Tibial artery (tissue), 4 donors: Measurements from ENCODE around the gene ANTXR2.

Experiments
- DNase-seq, 2 donors: peaks; one replicate each; pipeline ENCODE4 v3.0.0-alpha.2; 2019
- H3K27ac ChIP-seq, 2 donors: fragments of 200-600 bp; sonication (generic) in 1 of 2; 1 replicate in 1 of 2; 2 replicates in 1 of 2; pipeline ENCODE4 v1.5.1; 2018 to 2019; ENCODE audit warnings: mild to moderate bottlenecking in 1 of 2
- H3K27me3 ChIP-seq, 2 donors: fragments of 200-600 bp; sonication (generic) in 1 of 2; one replicate each; pipeline versions ENCODE4 v1.5.1 to v1.6.0; 2016 to 2019
- H3K36me3 ChIP-seq, 3 donors: fragments of 200-600 bp; sonication (generic) in 2 of 3; one replicate each; pipeline ENCODE4 v1.5.1; 2016 to 2019; ENCODE audit warnings: mild to moderate bottlenecking in 2 of 3
- H3K4me1 ChIP-seq, 4 donors: fragments of 200-600 bp; sonication (generic) in 2 of 4; 1 replicate in 3 of 4; 2 replicates in 1 of 4; pipeline ENCODE4 v1.5.1; 2016 to 2019
- H3K4me3 ChIP-seq, 2 donors: fragments of 200-600 bp; sonication (generic) in 1 of 2; 1 replicate in 1 of 2; 2 replicates in 1 of 2; pipeline ENCODE4 v1.5.1; 2018 to 2019; ENCODE audit warnings: mild to moderate bottlenecking in 2 of 2
- H3K9me3 ChIP-seq, 3 donors: fragments of 200-600 bp; sonication (generic) in 1 of 3; one replicate each; pipeline ENCODE4 v1.5.1; 2016 to 2019
- CTCF ChIP-seq, 2 experiments: fragments of 200-600 bp in 1 of 2; fragments of 450-650 bp in 1 of 2; IDR thresholded peaks; one replicate each; pipeline ENCODE4 v1.5.1; 2017 to 2019; ENCODE audit warnings: antibody characterized with exemption in 2 of 2, mild to moderate bottlenecking in 1 of 2, moderate library complexity in 1 of 2
- intact Hi-C: fragments of 100-400 bp; cut with DNase I; formaldehyde crosslinking; loops from one replicate; pipeline ENCODE4 v1.15.0; 2023; ENCODE audit warnings: low total_unique reads

The ANTXR2 gene

DNA sequence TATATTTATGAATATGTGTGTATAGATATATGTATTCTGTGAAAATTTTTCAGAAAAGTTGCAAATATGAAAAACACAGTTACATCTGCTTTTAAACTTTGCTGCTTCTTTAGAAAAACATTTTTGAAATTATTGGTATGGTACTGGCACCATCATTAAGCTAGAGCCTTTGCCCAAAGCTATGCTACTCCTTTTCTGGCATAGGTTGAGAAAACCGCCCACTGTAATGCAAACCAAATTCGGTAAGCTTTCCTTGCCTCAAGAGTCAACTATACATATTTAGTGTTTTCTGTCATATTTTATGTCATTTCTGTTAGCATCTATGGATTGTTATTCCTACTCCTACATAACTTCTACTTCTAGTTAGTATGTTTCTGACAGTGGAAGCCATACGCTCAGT, 50.7 kb downstream of the ANTXR2 start:
- H3K27me3 ChIP-seq = no peaks in the 10 kb centered on the region
- H3K4me3 ChIP-seq = no peak overlapping the region
- no peaks in the 10 kb centered on the region for H3K9me3 ChIP-seq
- no peak for DNase-seq
- TF ChIP-seq CTCF (IDR thresholded peaks at IDR 0.05) = no peak
- no peaks in the 10 kb centered on the region for H3K4me1 ChIP-seq
- no peak overlapping the region for H3K27ac ChIP-seq
- intact Hi-C loops = no loop called here
- peaks cover 36 to 54% (median 44%) of the 10 kb centered on the region in 3 donors for H3K36me3 ChIP-seq

GRCh38 chr4:80017125-80017854, 55.7 kb downstream of the ANTXR2 start:
- no peaks in the 10 kb centered on the region for H3K9me3 ChIP-seq
- intact Hi-C loops = no loop called here
- no peak for DNase-seq
- no peaks in the 10 kb centered on the region for H3K27me3 ChIP-seq
- peaks cover 0 to 9% (median 0%) of the 10 kb centered on the region in 4 donors for H3K4me1 ChIP-seq
- H3K36me3 ChIP-seq = peaks cover 22 to 28% (median 25%) of the 10 kb centered on the region in 3 donors
- no peak for TF ChIP-seq CTCF (IDR thresholded peaks at IDR 0.05)
- H3K4me3 ChIP-seq = no peak overlapping the region
- no peak overlapping the region for H3K27ac ChIP-seq

GRCh38 chr4:80016506-80016905, 56.5 kb downstream of the ANTXR2 start:
- no peak overlapping the region for H3K27ac ChIP-seq
- H3K4me1 ChIP-seq = peaks cover 0 to 17% (median 0%) of the 10 kb centered on the region in 4 donors
- intact Hi-C loops = no loop called here
- TF ChIP-seq CTCF (IDR thresholded peaks at IDR 0.05) = no peak
- no peak overlapping the region for H3K4me3 ChIP-seq
- H3K9me3 ChIP-seq = no peaks in the 10 kb centered on the region
- no peak for DNase-seq
- H3K36me3 ChIP-seq = peaks cover 22 to 28% (median 25%) of the 10 kb centered on the region in 3 donors
- no peaks in the 10 kb centered on the region for H3K27me3 ChIP-seq

DNA sequence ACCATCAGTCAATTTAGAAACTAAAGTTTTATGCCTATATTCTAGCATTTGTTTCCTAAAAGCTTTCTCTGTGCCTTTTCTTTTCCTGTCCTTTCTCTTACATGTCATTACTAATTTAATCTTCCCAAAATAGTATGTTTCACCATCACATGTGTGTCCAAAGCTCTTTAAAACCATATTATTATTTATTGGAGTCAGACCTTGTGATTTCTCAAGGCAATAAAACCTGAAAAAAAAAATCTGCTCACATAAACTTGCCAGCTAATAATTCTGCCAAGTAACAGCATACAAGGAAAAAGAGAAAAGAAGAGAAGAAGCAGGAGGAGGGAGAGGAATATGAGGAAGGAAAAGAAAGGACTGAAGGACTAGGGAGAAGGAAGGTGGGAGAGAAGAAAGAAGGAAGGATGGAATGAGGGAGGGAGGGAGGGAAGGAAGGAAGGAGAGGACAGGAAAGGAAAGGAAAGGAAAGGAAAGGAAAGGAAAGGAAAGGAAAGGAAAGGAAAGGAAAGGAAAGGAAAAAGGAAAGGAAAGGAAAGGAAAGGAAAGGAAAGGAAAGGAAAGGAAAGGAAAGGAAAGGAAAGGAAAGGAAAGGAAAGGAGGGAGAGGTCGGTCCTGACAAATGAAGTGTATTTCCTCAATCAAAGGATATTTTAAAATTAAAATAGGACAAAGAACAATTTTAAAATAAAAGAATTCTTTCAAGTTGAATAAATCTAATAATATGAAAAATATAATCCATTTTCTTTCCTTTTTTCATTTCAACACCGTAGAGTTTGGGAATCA, 57.4 kb downstream of the ANTXR2 start:
- Histone ChIP-seq H3K4me3 (no peak overlapping the region), H3K27me3 (no peaks in the 10 kb centered on the region), H3K9me3 (no peaks in the 10 kb centered on the region), H3K36me3 (peaks cover 19 to 28% (median 25%) of the 10 kb centered on the region in 3 donors), H3K4me1 (peaks cover 0 to 19% (median 0%) of the 10 kb centered on the region in 4 donors), H3K27ac (peak overlapping the region in 1 of 2 donors; percentile 4)
- no peak for DNase-seq
- intact Hi-C loops = no loop called here
- TF ChIP-seq CTCF (IDR thresholded peaks at IDR 0.05) = no peak

DNA sequence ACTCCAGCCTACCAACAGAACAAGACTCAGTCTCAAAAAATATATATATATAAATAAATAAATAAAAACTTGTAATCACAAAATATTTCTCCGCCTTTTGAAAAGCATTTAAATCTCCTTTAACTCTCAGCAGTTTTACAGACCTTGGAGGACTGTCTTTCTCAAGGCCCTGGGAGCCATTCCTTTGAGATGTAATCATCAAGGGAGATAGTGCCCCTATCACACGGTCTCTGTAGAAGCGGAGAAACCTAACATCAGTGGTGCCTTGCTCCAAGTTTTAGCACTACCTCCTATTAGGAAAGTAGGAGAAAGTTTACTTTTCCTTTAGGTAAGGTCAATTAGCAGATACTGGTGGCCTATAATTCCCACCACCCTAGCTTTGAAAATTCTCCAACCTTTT, 58.5 kb downstream of the ANTXR2 start:
- intact Hi-C loops = no loop called here
- no peaks in the 10 kb centered on the region for H3K9me3 ChIP-seq
- TF ChIP-seq CTCF (IDR thresholded peaks at IDR 0.05) = no peak
- H3K4me1 ChIP-seq = peaks cover 0 to 19% (median 0%) of the 10 kb centered on the region in 4 donors
- H3K27ac ChIP-seq = no peak overlapping the region
- H3K36me3 ChIP-seq = peaks cover 13 to 26% (median 25%) of the 10 kb centered on the region in 3 donors
- no peak for DNase-seq
- H3K27me3 ChIP-seq = no peaks in the 10 kb centered on the region
- H3K4me3 ChIP-seq = no peak overlapping the region
